HEK293 (cell line): ENCODE measurements around the gene DDN.

Source experiments
- CTCF ChIA-PET: fragments of 350-600 bp; formaldehyde crosslinking; extraction: SDS; loops from one replicate; lab custom pipeline; 2021; ENCODE audit warnings: antibody characterized with exemption; lab: Yijun Ruan, JAX
- POLR2A ChIA-PET: fragments of 300-600 bp; formaldehyde crosslinking; extraction: SDS; loops from one replicate; lab custom pipeline; 2020; ENCODE audit warnings: antibody characterized with exemption, inconsistent platforms; lab: Yijun Ruan, JAX
- H3K27ac ChIP-seq: fragments of 200-500 bp; sonication (Bioruptor generic); 2 replicates; pipeline ENCODE4 v1.5.1; 2014; ENCODE audit warnings: low read depth, low read length, control low read depth, inconsistent platforms; ENCODE audit errors: extremely low read depth
- H3K36me3 ChIP-seq, 2 experiments: fragments of 200-500 bp in 1 of 2; sonication (Bioruptor generic) in 1 of 2; 1 replicate in 1 of 2; 2 replicates in 1 of 2; pipeline ENCODE4 v1.5.1; 2014 to 2017; ENCODE audit warnings: inconsistent platforms in 2 of 2, low read length in 2 of 2; ENCODE audit not compliant: control insufficient read depth in 2 of 2, insufficient read depth in 1 of 2
- H3K4me1 ChIP-seq: fragments of 200-500 bp; sonication (Bioruptor generic); 2 replicates; pipeline ENCODE4 v1.5.1; 2014; ENCODE audit warnings: mild to moderate bottlenecking, low read length, inconsistent platforms; ENCODE audit not compliant: control insufficient read depth, insufficient read depth
- H3K4me3 ChIP-seq: 2 replicates; pipeline ENCODE4 v1.5.1; 2011; ENCODE audit warnings: low read depth, mild to moderate bottlenecking, control low read depth, low read length, moderate library complexity
- H3K9me3 ChIP-seq: fragments of 200-500 bp; sonication (Bioruptor generic); 2 replicates; pipeline ENCODE4 v1.5.1; 2014; ENCODE audit warnings: low read depth, low read length, inconsistent platforms; ENCODE audit not compliant: control insufficient read depth, insufficient read depth
- GLIS1 ChIP-seq: fragments of 450-650 bp; formaldehyde crosslinking; IDR thresholded peaks from 2 replicates; pipeline ENCODE4 v1.5.1; 2016; ENCODE audit warnings: missing biosample characterization, missing genetic modification characterization
- OSR2 ChIP-seq: fragments of 450-650 bp; formaldehyde crosslinking; IDR thresholded peaks from 2 replicates; pipeline ENCODE4 v1.5.1; 2016; ENCODE audit warnings: missing biosample characterization, missing genetic modification characterization
- ZFP41 ChIP-seq: fragments of 450-650 bp; formaldehyde crosslinking; IDR thresholded peaks from 2 replicates; pipeline ENCODE4 v1.5.1; 2016; ENCODE audit warnings: missing biosample characterization, missing genetic modification characterization, borderline replicate concordance
- ZIC2 ChIP-seq: fragments of 450-650 bp; formaldehyde crosslinking; IDR thresholded peaks from 2 replicates; pipeline ENCODE4 v1.5.1; 2016; ENCODE audit warnings: missing biosample characterization, missing genetic modification characterization
- ZNF132 ChIP-seq: fragments of 450-650 bp; formaldehyde crosslinking; IDR thresholded peaks from 2 replicates; pipeline ENCODE4 v1.5.1; 2017; ENCODE audit warnings: missing biosample characterization, missing genetic modification characterization, borderline replicate concordance
- ZNF341 ChIP-seq: fragments of 450-650 bp; formaldehyde crosslinking; IDR thresholded peaks from 2 replicates; pipeline ENCODE4; 2016; ENCODE audit warnings: low read depth, missing biosample characterization, missing genetic modification characterization
- ZNF354C ChIP-seq: fragments of 450-650 bp; formaldehyde crosslinking; IDR thresholded peaks from 2 replicates; pipeline ENCODE4 v1.5.1; 2016; ENCODE audit warnings: missing biosample characterization, missing genetic modification characterization, low read depth, borderline replicate concordance
- ZNF510 ChIP-seq: fragments of 450-650 bp; formaldehyde crosslinking; IDR thresholded peaks from 2 replicates; pipeline ENCODE4 v1.5.1; 2018; ENCODE audit warnings: mild to moderate bottlenecking, missing genetic modification characterization, missing biosample characterization; ENCODE audit not compliant: insufficient replicate concordance
- ZNF626 ChIP-seq: fragments of 450-650 bp; sonication (Bioruptor Pico); formaldehyde crosslinking; IDR thresholded peaks from 2 replicates; pipeline ENCODE4 v1.5.1; 2018; ENCODE audit warnings: missing biosample characterization, missing genetic modification characterization, inconsistent platforms
- ZNF664 ChIP-seq: fragments of 450-650 bp; formaldehyde crosslinking; IDR thresholded peaks from 2 replicates; pipeline ENCODE4 v1.5.1; 2016; ENCODE audit warnings: missing biosample characterization, missing genetic modification characterization
- ZNF792 ChIP-seq: fragments of 450-650 bp; formaldehyde crosslinking; IDR thresholded peaks from 2 replicates; pipeline ENCODE4 v1.5.1; 2016; ENCODE audit warnings: missing biosample characterization, missing genetic modification characterization
- ZNF837 ChIP-seq: fragments of 450-650 bp; formaldehyde crosslinking; IDR thresholded peaks from 2 replicates; pipeline ENCODE4 v1.5.1; 2016; ENCODE audit warnings: missing biosample characterization, missing genetic modification characterization
- TF ChIP-seq, protein P1 (sequence below): fragments of 450-650 bp; formaldehyde crosslinking; IDR thresholded peaks from 2 replicates; pipeline ENCODE4 v1.5.1; 2016; ENCODE audit warnings: missing biosample characterization, missing genetic modification characterization
- TF ChIP-seq, protein P2 (sequence below): fragments of 450-650 bp; formaldehyde crosslinking; IDR thresholded peaks from 2 replicates; pipeline ENCODE4 v1.5.1; 2017; ENCODE audit warnings: missing biosample characterization, missing genetic modification characterization
- TF ChIP-seq, protein P3 (sequence below): fragments of 450-650 bp; formaldehyde crosslinking; IDR thresholded peaks from 2 replicates; pipeline ENCODE4 v1.5.1; 2016; ENCODE audit warnings: missing biosample characterization, missing genetic modification characterization
- TF ChIP-seq, protein P4 (sequence below): fragments of 450-650 bp; formaldehyde crosslinking; IDR thresholded peaks from 2 replicates; pipeline ENCODE4 v1.5.1; 2016; ENCODE audit warnings: missing biosample characterization, missing genetic modification characterization
- TF ChIP-seq, protein P5 (sequence below): sonication (generic); formaldehyde crosslinking; IDR thresholded peaks from 2 replicates; pipeline ENCODE4 v1.8.1; 2022; ENCODE audit warnings: mild to moderate bottlenecking, moderate library complexity, missing genetic modification reagents
- TF ChIP-seq, protein P6 (sequence below): fragments of 450-650 bp; formaldehyde crosslinking; IDR thresholded peaks from 2 replicates; pipeline ENCODE4 v1.5.1; 2016; ENCODE audit warnings: missing biosample characterization, missing genetic modification characterization

Gene DDN

DNA sequence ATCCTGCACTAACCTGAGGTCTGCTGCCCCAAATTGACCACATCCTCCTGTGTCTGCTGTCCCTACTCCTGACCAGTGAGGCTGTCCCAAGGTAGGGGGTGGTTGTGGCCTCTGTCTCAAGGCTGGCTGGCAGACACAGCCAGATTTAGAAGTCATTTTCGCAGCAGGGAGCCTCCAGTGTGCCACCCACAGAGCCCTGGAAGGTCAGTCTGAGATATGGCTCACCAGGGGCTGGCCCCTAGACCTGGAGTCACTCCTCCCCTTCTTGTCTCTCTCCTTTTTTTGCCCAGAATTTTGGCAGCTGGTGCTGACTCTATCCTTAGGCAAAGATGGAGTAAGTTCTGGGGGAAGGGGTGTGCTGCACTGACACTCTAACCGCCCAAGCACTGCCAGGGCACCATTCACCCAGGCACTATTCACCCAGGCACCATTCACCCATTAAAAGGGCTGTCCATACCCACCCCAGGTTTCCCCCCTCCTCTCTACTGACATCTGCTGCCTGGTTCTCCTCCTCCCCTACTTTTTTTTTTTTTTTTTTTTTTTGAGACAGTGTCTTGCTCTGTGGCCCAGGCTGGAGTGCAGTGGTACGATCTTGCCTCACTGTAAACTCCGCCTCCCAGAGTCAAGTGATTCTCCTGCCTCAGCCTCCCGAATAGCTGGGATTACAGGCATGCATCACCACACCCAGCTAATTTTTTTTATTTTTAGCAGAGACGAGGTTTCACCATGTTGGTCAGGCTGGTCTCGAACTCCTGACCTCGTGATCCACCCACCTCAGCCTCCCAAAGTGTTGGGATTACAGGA is 7.7 kb downstream of the DDN start:
- Histone ChIP-seq H3K9me3 (no peaks in the 10 kb centered on the region), H3K4me3 (no peak overlapping the region), H3K4me1 (no peaks in the 10 kb centered on the region; the same call in 1 of the 2 replicates), H3K27ac (no peak overlapping the region), H3K36me3 (no peaks in the 10 kb centered on the region)
- CTCF ChIA-PET: interaction anchor here (0.6 to 4.5 kb wide), 11 partner anchors 9 to 271 kb away, joined by 3 to 79 read pairs (median 5); partner anchors contain the start of gene WNT1
- POLR2A ChIA-PET: interaction anchor here (0.7 kb wide), 1 partner anchor 209 kb away, joined by 4 read pairs; no protein-coding TSS in a partner anchor
- TF ChIP-seq, protein P1, sequence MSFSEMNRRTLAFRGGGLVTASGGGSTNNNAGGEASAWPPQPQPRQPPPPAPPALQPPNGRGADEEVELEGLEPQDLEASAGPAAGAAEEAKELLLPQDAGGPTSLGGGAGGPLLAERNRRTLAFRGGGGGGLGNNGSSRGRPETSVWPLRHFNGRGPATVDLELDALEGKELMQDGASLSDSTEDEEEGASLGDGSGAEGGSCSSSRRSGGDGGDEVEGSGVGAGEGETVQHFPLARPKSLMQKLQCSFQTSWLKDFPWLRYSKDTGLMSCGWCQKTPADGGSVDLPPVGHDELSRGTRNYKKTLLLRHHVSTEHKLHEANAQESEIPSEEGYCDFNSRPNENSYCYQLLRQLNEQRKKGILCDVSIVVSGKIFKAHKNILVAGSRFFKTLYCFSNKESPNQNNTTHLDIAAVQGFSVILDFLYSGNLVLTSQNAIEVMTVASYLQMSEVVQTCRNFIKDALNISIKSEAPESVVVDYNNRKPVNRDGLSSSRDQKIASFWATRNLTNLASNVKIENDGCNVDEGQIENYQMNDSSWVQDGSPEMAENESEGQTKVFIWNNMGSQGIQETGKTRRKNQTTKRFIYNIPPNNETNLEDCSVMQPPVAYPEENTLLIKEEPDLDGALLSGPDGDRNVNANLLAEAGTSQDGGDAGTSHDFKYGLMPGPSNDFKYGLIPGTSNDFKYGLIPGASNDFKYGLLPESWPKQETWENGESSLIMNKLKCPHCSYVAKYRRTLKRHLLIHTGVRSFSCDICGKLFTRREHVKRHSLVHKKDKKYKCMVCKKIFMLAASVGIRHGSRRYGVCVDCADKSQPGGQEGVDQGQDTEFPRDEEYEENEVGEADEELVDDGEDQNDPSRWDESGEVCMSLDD (tag by site-specific recombination): no peak
- TF ChIP-seq, protein P2, sequence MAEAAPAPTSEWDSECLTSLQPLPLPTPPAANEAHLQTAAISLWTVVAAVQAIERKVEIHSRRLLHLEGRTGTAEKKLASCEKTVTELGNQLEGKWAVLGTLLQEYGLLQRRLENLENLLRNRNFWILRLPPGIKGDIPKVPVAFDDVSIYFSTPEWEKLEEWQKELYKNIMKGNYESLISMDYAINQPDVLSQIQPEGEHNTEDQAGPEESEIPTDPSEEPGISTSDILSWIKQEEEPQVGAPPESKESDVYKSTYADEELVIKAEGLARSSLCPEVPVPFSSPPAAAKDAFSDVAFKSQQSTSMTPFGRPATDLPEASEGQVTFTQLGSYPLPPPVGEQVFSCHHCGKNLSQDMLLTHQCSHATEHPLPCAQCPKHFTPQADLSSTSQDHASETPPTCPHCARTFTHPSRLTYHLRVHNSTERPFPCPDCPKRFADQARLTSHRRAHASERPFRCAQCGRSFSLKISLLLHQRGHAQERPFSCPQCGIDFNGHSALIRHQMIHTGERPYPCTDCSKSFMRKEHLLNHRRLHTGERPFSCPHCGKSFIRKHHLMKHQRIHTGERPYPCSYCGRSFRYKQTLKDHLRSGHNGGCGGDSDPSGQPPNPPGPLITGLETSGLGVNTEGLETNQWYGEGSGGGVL: peak; percentile 78
- TF ChIP-seq GLIS1 (tag by site-specific recombination) (peak; percentile 58), ZFP41 (tag by site-specific recombination) (no peak), ZNF837 (tag by site-specific recombination) (no peak), ZIC2 (tag by site-specific recombination) (peak; percentile 88), ZNF132 (tag by site-specific recombination) (no peak), ZNF792 (tag by site-specific recombination) (no peak), ZNF626 (tag by site-specific recombination) (no peak), ZNF664 (tag by site-specific recombination) (no peak), OSR2 (no peak), ZNF510 (tag by site-specific recombination) (no peak), ZNF341 (peak; percentile 74), ZNF354C (tag by site-specific recombination) (no peak)
- TF ChIP-seq, protein P3, sequence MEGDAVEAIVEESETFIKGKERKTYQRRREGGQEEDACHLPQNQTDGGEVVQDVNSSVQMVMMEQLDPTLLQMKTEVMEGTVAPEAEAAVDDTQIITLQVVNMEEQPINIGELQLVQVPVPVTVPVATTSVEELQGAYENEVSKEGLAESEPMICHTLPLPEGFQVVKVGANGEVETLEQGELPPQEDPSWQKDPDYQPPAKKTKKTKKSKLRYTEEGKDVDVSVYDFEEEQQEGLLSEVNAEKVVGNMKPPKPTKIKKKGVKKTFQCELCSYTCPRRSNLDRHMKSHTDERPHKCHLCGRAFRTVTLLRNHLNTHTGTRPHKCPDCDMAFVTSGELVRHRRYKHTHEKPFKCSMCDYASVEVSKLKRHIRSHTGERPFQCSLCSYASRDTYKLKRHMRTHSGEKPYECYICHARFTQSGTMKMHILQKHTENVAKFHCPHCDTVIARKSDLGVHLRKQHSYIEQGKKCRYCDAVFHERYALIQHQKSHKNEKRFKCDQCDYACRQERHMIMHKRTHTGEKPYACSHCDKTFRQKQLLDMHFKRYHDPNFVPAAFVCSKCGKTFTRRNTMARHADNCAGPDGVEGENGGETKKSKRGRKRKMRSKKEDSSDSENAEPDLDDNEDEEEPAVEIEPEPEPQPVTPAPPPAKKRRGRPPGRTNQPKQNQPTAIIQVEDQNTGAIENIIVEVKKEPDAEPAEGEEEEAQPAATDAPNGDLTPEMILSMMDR (tag by site-specific recombination): peak; percentile 37; the same call in 1 of the 2 replicates
- TF ChIP-seq, protein P4, sequence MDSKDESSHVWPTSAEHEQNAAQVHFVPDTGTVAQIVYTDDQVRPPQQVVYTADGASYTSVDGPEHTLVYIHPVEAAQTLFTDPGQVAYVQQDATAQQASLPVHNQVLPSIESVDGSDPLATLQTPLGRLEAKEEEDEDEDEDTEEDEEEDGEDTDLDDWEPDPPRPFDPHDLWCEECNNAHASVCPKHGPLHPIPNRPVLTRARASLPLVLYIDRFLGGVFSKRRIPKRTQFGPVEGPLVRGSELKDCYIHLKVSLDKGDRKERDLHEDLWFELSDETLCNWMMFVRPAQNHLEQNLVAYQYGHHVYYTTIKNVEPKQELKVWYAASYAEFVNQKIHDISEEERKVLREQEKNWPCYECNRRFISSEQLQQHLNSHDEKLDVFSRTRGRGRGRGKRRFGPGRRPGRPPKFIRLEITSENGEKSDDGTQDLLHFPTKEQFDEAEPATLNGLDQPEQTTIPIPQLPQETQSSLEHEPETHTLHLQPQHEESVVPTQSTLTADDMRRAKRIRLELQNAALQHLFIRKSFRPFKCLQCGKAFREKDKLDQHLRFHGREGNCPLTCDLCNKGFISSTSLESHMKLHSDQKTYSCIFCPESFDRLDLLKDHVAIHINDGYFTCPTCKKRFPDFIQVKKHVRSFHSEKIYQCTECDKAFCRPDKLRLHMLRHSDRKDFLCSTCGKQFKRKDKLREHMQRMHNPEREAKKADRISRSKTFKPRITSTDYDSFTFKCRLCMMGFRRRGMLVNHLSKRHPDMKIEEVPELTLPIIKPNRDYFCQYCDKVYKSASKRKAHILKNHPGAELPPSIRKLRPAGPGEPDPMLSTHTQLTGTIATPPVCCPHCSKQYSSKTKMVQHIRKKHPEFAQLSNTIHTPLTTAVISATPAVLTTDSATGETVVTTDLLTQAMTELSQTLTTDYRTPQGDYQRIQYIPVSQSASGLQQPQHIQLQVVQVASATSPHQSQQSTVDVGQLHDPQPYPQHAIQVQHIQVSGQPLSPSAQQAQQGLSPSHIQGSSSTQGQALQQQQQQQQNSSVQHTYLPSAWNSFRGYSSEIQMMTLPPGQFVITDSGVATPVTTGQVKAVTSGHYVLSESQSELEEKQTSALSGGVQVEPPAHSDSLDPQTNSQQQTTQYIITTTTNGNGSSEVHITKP (tag by site-specific recombination): peak; percentile 91
- TF ChIP-seq, protein P5, sequence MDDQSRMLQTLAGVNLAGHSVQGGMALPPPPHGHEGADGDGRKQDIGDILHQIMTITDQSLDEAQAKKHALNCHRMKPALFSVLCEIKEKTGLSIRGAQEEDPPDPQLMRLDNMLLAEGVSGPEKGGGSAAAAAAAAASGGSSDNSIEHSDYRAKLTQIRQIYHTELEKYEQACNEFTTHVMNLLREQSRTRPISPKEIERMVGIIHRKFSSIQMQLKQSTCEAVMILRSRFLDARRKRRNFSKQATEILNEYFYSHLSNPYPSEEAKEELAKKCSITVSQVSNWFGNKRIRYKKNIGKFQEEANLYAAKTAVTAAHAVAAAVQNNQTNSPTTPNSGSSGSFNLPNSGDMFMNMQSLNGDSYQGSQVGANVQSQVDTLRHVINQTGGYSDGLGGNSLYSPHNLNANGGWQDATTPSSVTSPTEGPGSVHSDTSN (CRISPR knock-in tag): no peak
- TF ChIP-seq, protein P6, sequence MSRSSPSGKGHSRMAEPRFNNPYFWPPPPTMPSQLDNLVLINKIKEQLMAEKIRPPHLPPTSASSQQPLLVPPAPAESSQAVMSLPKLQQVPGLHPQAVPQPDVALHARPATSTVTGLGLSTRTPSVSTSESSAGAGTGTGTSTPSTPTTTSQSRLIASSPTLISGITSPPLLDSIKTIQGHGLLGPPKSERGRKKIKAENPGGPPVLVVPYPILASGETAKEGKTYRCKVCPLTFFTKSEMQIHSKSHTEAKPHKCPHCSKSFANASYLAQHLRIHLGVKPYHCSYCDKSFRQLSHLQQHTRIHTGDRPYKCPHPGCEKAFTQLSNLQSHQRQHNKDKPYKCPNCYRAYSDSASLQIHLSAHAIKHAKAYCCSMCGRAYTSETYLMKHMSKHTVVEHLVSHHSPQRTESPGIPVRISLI (tag by site-specific recombination): peak; percentile 79; the same call in 1 of the 2 replicates
